Measurements from ENCODE around the gene TNFRSF18.

Gene TNFRSF18

DNA sequence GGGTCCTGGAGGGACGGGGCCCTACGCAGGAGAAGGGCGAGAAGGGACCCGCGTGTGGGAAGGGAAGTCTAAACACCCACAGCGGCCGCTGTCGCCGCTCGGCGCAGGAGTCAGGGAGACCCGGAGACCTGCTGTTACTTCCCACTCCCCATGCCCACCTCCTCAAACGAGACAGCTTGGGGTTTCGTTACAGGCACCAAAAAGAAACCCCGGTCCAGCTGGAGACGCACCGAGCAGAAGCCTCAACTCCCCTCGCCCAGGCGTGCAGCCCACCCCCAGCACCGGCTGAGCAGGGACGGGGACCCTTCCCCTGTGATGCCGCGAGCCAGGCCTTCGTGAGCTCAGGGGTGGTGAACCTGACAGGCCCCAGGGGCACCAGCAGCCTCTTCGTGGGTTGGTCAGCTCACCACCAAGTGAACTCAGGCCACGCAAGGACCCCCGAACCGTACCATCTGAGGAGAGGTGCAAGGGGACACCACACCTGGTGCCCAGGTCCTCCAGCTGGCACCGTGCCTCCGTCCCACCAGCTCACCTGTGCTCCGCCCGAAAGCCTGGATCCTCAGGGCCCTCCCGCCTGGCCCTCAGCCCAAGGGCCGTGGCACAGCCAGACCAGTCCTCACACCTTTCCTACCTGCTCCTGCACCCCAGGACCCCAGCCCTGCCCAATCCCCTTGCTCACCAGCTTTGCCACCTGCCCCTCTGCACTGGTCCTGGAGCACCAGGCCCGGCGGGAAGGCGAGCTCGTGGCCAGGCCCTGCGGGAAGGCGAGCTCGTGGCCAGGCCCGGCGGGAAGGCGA, 20.4 kb upstream of the TNFRSF18 start:
- no peak for DNase-seq

DNA sequence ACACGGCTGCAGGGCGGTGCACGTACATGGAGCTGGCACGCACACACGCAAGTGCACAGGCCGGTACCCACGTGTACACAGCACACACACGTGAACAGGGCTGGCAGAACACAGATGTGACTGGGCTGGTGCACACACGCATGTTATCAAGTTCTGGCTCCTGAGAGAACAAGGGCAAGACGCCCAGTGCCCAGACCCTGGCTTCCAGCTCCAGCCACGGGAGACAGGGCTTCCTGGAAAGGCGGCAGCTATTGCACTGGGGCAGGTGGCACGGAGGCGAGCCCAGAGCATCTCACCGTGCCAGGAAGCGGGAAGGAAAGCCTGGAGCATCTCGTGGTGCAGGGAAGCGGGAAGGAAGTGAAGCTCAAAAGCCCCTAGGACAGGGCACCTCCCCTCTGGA, 19.5 kb upstream of the TNFRSF18 start:
- no peak for DNase-seq

DNA sequence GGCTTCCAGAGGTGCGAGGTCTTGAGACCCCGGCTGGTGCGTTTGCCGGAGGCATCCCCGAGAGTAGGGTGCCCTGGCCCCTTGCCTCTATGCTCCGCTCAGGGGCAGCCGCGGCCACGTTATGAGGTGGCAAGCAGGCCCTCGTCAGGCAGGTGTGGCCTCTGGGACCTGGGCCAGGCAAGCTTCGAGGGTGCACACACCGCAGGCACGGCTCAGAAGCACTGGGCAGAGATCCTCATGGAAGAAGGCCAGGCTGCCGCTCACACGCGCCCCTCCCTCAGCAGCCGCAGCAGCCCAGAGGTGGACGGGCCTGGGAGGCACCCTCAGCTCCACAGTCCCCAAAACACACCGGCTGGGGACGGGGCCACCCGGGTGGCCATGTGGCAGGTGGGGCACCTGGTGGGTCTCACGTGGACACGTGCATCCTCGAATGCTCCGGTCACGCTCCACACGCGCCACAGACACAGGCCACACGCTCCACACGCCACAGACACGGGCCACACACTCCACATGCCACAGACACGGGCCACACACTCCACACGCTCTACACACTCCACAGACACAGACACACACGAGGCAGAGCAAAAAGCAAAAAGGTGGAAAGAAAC, 18.9 kb upstream of the TNFRSF18 start:
- no peak for DNase-seq

DNA sequence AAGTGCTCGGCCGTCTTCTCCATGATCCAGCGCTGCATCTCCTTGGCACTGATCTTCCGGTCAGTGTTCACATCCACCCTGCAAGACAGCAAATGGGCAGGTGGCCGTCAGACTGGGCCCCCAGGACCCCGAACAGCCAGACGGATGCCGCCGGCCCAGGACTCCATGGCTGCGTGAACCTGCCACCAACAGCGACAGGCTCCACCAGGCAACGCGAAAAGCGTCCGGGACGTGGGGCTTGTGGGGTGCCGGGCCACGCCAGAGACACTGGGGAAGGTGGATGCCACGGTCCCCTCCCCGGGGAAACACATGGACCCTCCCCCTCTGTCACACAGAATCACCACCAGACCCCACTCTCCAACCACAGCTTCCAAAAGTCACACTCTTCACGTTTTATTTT, 17.5 kb upstream of the TNFRSF18 start:
- no peak for DNase-seq

DNA sequence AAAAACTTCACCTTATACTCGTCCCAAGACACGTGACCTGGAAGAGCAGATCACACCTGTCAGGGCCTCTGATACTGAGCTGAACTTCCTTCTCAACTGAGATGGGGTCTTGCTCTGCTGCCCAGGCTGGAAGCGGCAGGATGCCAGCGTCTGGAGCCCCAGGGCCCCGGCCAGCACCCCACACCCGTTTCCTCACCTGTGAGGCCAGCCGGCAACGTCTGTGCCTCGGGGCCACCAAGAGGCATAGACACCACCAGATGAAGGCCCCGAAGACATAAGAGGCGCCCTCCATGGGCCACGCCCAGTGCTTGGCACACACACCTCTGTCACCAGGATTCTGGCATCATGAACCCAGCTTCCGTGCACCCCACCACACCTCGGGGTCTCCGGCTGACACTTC, 16.9 kb upstream of the TNFRSF18 start:
- no peak for DNase-seq

DNA sequence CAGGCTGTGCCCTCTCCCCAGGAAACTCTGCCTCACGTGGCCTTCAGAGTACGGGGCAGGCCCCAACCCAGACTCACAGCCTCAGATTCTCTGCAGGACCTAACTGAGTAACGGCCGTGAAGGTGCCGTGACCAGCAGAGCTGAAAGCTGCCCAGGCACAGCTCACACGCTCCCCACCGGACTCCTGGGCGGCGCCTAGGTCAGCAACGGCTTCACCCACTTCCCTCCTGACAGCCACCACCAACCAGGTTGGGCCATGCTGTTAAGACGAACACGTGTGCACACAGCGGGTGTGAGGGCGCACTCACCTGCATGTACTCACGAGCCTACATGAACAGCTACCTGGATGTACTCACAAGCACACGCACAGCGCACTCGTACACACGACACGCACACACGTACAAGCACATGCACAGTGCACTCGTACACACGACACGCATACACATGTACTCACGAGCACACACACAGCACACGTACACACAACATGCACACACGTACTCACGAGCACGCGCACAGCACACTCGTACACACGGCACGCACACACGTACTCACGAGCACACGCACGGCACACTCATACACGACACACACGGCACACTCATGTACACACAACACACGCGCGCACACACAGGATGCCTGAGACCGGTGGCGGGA, 16.3 kb upstream of the TNFRSF18 start:
- no peak for DNase-seq

DNA sequence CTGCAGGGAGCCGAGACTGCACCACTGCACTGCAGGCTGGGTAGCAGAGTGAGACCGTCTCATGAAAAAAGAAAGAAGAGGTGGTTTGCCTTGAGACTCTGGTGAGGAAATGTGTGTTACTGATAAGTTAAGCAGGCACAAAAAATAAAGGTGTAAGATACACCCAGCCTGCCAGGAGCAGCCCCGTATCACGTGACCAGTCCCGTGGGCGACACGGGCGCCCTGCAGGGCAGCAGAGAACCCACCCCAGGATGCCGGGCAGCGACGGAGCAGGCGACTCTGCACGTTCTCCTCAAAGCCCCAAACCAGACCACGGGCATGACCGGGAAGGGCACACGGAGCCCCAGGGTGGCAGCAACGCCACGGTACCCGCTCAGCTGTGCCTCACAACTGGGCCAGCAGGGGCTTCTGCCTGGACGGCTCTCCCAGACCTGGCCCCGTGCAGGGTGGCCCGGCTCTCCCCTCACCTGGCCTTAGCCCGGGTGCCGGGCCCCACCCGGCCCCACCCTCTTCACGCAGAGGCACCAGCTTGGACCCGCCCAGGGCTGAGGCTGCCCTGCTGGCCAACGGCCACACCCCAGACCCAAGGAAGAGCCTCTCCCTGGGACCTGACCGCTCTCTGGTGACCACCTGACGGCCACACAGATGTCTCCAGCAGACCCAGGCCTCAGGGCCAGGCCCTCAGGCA, 15.6 kb upstream of the TNFRSF18 start:
- no peak for DNase-seq

DNA sequence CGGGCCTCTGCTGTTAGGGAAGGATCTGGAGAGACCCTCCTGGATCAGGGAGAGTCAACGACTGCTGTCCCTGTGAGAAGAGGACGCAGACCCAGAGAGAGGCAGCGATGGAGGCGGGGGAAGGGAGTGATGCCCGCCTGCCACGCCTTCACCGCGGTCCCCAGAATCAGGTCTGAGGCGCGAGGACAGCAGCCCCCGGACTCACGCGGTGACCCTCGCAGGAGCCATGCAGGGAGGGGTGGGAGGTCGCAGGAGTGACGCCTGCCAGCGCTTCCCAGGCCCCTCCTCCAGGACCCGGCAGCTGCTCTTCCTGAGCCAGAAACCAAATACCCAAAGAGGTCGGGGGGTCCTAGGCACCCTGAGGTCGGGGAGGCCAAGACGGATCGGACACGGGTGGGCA, 13.8 kb upstream of the TNFRSF18 start:
- no peak for DNase-seq

DNA sequence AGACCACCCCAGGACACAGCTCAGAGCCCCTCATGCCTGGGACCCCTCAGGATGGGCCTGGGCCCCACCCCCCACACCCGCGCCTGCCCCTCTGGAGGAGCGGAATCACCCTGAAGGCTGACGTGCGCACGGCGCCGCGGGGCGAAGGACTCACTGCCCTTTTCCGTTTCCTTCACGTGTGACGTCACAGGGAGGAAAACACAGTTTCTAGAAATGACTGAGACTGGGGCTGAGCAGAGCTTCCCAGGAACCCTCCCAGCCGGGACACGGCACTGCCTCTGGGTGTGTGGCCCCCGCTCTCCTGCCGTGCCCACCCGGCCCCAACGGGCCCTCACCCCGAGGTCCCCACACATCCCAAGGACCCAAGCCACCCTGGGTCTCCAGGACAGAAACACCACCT, 12.9 kb upstream of the TNFRSF18 start:
- DNase-seq: no peak

DNA sequence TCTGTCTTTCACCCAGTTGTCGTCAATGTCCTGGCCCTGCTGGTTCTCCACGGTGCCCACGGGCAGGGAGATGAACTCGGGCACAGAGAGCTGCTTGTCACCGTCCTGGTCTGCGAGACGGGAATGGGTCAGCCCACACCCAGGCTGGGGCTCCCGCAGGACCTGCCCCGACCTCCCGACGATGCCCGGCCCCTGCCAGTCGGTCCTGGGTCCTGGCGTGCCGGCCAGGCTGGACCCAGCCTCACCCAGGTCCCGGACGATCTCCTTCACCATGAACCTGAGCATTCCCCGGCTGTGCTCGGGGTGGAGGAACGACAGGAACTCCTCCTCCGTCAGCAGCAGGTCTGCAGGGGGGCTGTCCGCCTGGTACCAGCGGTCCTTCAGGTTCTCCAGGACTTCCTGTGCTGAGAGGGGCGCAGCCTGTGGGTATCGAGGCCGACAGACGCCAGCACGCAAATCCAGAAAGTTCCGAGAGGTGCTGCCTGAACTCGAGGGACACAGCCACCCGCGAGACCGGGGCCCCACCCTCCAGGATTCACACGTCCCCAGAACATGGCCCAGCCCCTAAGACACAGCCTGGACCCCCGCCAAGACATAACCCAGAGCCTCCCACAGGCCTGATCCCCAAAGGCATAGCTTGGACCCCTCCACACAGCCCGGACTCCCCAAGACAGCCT, 12.3 kb upstream of the TNFRSF18 start:
- DNase-seq: no peak

DNA sequence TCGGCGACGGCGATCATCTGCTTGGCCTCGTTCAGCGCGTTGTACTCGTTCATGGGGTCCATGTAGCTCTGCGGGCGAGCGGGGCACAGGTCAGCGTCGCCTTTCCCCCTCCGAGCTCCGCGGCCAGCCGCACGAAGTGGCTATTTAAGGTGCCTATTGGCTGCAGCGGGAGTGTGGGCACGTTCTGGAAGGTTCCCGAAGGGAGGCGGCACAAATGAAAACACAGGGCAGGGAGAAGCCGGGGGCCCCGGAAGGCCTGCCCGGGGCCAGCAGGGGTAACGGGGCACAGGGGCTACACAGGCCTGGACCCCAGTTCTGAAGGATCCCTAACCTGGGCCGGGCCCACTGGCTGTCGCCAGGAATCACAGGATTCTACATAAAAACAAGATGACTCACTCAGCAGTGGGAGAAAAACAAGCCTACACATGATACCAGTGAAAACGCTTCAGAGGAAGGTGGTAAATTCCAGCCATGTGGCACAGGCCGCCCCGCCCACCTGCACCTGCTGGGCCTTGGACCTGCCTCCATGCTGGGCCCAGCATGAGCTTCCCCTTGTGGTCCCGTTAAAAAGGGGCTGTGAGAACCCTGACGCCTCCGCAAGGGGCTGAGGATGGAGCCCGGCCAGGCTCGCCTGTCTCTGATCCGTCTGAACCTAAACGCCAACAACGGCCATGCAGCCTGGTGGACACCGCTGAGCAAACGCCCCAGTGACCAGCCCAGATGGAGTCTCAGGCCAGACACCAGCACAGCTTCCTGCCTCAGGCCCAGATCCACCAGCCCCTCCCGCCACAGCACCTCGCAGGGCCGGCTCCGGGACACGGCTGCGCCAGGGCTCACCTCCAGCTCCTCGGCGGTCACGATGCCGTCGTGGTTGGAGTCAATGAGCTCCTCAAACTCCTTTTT, 11.5 kb upstream of the TNFRSF18 start:
- DNase-seq: peak; percentile 72

DNA sequence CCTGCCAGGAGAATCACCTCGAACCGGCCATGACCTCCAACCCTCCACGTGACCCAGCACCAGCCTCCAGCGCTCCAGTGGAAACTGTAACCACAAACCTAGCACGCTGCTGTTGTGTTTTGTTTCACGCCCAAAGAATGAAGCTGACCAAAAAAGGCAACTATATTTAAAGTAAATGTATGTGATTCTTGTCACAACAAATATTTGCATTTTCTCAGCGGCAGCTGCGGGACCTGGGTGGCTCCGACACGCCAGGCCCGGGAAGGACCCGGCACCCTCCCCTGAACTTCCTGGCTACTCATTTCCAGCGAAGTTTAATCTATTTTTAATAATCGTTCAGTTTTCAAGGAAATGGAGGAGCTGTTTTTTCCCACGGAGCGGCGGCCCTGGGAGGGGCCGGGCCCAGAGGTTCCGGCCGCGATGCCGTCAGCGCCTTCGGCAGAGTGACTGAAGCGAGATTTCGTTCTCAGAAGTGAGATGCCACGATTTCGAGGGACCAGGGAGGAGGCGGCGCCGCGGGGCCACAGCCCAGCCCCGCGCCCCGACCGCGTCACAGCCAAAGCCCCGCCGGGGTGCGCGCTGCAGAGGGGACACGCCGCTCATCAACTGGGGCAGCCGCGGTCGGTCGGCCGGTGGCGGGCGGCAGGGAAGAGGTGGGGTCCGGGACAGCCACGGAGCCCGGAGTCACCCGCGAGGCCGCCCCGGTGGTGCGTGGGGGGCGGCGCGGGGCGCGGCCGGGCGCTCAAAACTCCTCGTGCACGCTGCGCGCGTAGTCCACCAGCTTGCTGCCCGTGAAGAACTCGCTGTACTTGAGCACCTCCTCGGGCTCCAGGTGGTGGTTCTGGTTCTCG, 10.6 kb upstream of the TNFRSF18 start:
- DNase-seq: no peak

DNA sequence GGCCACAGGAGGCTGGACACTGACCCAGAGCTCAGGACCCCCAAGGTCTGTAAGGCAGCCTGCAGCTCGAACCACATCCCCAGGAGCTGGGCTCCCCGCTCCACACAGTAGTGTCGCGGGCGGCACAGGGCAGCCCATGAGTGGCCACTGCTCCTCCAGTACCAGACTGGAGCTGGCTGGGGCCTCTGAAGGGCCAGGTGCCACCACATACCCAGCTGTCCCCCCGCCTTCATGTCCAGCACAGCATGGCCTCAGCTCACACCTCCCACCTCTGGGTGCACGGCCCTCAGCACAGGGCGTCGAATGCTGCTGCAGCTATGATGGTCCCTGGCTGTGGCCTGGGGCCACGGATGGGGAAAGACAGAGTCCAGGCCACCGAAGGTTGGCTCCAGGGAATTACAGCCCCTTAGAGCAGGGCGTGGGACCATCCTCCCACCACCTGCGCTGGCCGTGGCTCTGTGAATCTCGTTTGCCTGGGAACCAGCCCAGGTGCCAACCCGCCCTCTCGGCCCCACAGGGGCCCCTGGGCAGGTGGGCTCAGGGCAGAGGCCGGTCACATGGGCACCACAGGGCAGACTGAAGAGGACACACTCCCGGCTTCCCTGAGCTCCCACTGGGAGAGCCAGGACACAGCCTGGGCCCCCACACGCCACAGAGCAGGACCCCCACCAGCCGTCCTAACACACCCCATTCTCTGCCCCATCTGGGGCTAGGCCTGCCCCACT, 9.7 kb upstream of the TNFRSF18 start:
- no peak for DNase-seq

DNA sequence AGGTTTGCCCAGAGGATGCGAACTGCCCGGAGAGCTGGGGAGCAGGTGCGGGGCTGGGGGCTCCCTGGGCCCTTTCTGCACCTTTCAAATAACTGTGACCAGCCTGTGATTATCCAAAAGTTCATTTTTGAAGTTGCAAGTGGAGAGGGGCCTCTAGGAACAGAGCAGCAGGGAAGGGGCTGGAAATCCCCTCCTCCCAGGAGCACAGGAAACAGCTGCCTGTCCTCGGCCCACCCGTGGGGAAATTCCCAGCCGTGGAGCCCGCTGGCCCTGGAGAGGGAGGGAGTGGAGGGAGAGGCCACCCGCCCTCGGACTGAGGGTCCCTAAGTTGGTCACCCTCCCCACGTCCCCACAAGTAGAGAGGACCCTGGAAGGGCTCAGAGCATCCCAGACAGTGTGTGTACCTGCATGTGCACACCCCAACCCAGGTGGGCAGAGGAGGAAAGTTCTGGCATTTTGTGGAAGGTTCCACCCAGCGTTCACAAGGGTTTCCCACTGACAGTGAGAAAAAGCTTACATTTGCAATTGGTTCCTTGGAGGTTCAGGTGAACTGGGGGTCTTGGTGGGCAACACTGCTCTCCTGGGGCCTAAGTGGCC, 8.8 kb upstream of the TNFRSF18 start:
- peak; percentile 34 for DNase-seq

DNA sequence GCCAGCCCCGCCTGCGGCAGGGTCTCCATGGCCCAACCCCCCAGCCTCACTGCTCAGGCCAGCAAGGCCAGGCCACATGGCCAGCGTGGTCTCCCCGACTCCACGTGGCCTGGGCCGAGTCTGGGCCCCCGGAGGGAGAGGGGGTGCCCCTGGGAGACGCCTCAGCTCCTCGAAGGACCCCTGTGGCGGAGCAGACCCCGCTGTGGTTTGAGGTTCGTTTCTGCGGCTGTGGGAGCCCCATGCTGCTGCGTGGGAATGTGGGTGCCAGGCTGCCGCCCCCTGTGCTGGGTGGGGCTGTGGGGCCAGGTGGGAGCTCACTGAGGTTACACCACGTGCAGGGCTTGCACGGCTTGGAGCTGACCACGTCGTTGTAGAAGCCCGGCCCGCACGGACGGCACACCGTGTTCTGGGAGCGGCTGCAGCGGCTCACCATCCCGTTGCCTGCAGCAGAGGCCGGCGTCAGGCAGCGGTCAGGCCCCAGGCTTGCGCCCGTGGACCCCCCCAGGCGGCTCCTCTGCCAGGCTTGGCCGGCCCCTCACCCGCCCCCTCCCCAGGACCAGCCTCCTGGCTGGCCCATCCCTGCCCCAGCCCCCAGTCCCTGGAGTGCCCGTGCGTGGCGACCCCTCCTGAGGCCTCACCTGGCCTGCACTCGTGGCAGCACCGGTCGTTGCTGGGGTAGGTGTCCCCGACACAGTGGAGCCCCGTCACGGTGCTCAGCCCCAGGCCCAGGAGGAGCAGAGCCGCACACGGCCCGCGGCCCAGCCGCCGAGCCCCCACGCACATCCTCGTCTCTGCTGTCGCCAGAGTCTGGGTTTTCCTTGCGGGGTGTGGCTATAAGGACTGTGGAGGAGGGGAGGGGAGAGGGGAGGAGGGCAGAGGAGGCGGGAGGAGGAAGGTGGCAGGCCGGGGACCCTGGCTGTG, 7.2 kb upstream of the TNFRSF18 start, which contains the start of gene TNFRSF4:
TNFRSF4 (minus strand) TSS at position 809 of the 921 bp plus-strand sequence; CDS start at position 783, 26 bp downstream.
- peak; percentile 69 for DNase-seq

DNA sequence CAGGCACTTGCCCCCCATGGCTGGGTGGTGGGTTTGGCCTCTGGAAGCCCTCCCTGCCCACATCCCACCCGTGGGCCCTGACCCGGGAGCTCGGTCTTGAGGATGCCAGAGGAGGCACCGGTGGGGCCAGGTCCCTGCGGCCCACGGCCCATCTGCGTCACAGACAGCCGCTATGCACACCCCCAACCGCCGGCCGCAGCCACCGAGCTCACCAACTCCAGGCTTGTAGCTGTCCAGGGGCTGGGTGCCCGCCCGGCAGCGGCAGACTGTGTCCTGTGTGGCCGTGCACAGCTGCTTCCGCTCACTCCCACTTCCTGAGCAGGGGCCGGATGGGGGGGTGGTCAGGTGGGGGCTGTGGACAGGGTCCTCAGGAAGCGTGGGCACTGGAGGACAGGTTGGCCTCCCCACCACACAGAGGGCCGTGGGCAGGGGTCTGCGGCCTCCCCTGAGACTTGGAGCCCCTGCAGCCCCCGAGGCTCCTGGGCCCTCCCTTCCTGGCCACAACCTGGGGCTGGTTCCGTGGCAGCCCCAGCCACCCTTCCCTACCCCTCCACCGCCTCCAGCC, 6.5 kb upstream of the TNFRSF18 start:
- DNase-seq: peak; percentile 51

DNA sequence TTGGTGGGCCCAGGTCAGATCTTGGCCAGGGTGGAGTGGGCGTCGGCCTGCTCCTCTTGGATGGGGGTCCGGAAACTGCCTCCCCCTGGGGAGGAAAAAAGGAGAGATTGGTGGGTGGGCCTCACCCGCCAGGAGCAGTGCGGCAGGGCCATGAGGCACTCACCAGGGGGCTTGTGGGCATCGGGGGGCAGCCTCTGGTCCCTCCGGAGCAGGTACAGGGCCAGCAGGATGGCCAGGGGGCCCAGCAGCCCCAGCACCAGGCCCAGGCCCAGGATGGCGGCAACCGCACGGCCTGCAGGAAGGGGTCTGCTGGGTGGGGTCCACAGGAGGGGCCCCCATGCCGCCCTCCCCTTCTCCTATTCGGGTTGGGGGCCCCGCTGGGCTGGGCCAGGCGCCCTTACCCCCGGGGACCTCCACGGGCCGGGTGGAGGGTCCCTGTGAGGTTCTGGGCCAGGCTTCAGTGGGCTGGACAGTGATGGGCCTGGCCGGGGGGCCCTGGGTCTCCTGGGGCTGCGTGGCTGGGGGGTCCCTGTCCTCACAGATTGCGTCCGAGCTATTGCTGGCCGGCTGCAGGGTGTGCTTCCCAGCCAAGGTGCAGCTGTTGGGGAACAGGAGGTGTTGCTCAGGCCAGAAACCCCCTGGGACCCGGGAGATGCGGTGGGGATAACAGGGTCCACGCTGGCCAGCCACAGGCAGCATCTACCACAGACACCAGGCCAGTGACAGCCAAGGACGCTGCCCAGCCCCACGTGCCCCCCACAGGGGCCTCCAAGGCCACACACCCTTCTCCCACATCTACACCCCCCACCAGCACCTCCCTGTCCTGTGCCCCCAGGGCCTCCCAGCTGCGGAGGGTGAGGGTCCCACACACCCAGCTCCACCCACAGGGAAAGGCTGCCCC, 5.4 kb upstream of the TNFRSF18 start:
- DNase-seq: no peak
